ENCODE measurements around the gene C1RL.

The C1RL gene

DNA sequence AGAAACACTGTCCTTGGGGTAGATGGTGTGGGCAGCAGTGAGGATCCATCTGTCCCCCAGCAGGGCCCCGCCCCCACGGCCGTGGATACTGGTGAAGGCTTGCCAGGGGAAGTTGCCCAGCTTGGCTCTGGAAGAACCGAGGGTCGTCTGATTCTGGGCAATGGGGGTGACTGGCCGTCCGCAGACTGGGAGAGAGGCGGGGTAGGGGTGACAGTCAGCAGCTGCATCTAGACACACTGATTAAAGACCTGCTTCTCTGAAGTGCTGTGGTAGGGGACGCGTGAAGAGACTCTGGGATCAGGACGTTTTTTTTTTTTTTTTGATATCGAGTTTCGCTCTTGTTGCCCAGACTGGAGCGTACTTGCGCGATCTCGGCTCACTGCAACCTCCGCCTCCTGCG is 12.0 kb downstream of the C1RL start:
- Mint-ChIP-seq H3K4me1 (peaks cover 5% of the 10 kb centered on the region), H3K9me3 (no peaks in the 10 kb centered on the region), H3K36me3 (ENCODE audit: low read depth) (peaks cover 2% of the 10 kb centered on the region), H3K27ac (no peak overlapping the region), H3K27me3 (no peaks in the 10 kb centered on the region), H3K4me3 (no peak overlapping the region)
- no peak for DNase-seq
- ATAC-seq: no peak

DNA sequence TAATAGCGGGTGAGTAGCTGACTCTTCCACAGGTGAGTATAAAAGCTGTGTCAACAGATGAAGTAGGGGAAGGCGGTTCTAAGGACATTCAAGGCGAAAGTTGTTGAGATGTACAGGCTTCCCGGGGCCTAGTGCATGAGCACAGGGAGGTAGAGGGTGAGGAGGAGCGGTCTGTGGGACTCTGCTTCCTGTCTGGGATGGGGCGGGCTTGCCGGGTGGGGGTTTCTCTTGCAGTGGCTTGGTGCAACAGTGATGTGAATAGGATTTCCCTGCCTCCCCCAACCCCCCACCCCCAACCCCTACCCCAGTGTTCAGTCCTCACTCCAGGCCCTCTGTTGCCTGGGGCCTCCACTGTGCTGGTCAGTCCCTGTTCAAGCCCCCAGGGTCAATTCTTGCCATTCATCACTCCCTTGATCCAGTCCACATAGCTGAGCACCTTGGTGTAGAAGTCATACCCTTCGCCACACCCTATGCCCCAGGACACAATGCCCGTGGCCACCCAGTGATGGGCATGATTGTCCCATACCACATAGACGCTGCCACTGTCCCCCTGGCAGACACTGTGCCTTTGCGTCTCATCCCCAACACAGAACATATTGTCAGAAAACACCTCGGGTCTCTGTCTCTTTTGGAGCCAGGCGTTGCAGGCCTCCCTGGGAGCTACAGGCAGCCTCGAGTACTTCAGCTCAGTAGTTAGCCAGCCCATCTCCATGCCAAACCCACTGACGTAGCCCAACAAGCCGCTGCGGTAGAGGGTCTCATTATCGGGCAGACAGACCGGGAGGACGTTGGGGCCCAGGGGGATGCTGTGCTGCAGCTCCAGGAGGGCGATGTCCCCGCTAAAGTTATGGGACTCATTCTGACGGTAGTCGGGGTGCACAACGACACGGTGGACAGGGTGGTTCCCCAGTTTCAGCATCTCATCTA is 12.7 kb downstream of the C1RL start:
- Mint-ChIP-seq H3K27me3 (no peaks in the 10 kb centered on the region), H3K4me3 (no peak overlapping the region), H3K36me3 (ENCODE audit: low read depth) (peaks cover 2% of the 10 kb centered on the region), H3K9me3 (no peaks in the 10 kb centered on the region), H3K27ac (no peak overlapping the region), H3K4me1 (peaks cover 6% of the 10 kb centered on the region)
- DNase-seq (no peak), ATAC-seq (no peak)

DNA sequence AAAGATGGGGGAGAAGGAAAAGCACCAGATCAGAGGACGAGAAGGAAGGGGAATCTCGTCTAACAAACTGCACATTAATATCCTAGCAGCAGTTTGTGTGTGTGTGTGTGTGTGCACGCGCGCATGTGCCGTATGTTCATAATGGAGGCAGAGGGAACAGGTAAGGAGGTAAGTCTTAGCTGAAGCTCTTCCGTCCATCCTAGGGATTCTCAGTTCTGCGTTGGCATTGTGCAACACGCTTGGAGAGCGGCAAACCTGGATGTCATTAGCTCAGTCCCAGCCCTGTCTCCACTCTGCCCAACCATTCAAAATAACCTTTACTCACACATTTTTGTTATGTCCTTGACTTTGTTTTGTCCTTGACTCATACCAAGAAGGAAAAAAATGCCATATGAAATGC is 15.1 kb downstream of the C1RL start:
- H3K4me1 Mint-ChIP-seq: peaks cover 6% of the 10 kb centered on the region
- DNase-seq: no peak
- H3K4me3 Mint-ChIP-seq: no peak overlapping the region
- H3K9me3 Mint-ChIP-seq: no peaks in the 10 kb centered on the region
- ATAC-seq: no peak
- no peak overlapping the region for H3K27ac Mint-ChIP-seq
- H3K27me3 Mint-ChIP-seq: no peaks in the 10 kb centered on the region
- H3K36me3 Mint-ChIP-seq (ENCODE audit: low read depth): peaks cover 2% of the 10 kb centered on the region

DNA sequence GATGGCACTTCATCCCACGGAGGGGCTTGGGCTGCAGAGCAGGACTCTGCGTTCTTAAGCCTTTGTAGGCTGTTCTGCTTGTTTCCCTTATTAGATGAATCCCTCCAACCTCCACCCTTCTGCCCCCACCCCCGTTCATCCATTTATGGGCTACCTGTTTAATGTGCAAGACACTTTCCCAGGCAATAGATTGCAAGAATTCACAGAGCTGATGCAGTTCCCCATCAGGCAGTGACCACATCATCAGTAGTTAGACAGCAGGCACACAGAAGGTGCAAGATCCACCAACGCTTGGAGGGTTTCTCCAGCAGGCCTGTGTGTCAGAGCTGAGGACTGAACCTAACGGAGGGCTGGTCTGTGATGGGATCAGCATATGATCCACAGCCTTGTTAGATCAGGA is 15.5 kb downstream of the C1RL start:
- Mint-ChIP-seq H3K36me3 (ENCODE audit: low read depth) (peaks cover 2% of the 10 kb centered on the region), H3K4me3 (no peak overlapping the region), H3K27me3 (no peaks in the 10 kb centered on the region), H3K27ac (no peak overlapping the region), H3K9me3 (no peaks in the 10 kb centered on the region), H3K4me1 (peaks cover 6% of the 10 kb centered on the region)
- DNase-seq (no peak), ATAC-seq (no peak)

DNA sequence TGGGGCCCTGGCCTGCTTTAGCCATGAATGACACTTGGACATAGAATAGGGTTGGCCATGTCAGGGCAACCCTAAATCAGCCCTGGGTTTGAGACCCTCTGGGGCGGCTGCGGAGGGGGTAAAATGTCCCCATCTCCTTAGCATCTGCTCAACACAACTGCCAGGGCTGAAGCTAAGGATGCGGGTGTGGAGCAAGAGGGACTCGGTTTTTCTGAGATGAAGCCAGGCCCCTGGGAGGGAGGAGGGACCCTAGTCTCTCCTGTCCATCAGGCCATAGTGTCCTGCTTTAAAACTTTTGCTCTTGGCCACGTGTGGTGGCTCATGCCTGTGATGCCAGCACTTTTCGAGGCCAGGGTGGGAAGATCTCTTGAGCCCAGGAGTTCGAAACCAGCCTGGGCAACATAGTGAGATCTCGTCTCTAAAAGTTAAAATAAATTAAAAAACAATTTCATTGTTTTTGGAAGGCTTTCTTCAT is 16.0 kb downstream of the C1RL start:
- no peaks in the 10 kb centered on the region for H3K9me3 Mint-ChIP-seq
- H3K4me3 Mint-ChIP-seq: no peak overlapping the region
- no peaks in the 10 kb centered on the region for H3K27me3 Mint-ChIP-seq
- no peaks in the 10 kb centered on the region for H3K36me3 Mint-ChIP-seq (ENCODE audit: low read depth)
- ATAC-seq: no peak
- DNase-seq: no peak
- H3K4me1 Mint-ChIP-seq: peaks cover 6% of the 10 kb centered on the region
- no peak overlapping the region for H3K27ac Mint-ChIP-seq

DNA sequence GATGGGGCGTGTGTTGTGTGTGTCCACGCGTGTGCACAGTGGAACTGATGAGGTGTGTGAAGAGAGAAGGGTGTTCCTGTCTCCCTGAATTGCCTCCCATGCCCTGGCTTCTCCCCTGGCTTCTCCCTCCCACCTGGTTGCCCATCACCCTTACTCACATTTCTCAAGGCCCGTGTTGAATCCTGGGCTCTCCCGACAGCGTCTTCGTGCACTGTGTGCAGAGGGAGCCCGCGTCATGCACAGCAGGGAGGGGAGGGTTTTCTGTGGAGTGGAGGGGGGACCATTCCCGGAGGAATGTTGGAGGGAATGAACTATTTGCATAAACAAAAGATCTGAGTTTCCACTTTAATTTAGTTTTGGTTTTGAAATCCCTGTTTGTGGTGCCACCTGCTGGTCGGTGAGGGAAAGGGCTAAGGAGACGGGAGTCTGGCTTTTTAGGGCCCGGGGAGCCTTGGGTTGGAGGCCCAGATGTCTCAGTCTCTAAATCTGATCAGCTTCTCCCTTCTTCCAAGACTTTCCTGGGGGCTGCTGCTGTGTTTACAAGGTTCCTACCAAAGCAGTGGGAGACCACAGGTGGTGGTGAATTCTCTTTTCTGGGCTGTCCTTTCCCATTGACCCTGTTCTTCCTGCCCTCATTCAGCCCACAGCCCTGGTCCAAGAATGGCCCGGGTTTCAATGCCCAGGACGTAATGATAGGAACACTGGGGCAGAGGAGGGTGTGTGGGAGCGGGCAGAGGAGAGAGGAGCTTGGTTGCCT is 16.6 kb downstream of the C1RL start, which contains the start of gene C1R:
Gene C1R, minus strand, starts transcription at position 217 of the 757 bp plus-strand sequence. Its CDS starts 57 bp downstream, at position 160.
- DNase-seq: peak; percentile 76
- Mint-ChIP-seq H3K27me3 (no peaks in the 10 kb centered on the region), H3K4me1 (peaks cover 6% of the 10 kb centered on the region), H3K36me3 (ENCODE audit: low read depth) (no peaks in the 10 kb centered on the region), H3K9me3 (no peaks in the 10 kb centered on the region), H3K4me3 (peak within 1 kb of the TSS; percentile 77), H3K27ac (no peak within 1 kb of the TSS)
- ATAC-seq: peak; percentile 54

DNA sequence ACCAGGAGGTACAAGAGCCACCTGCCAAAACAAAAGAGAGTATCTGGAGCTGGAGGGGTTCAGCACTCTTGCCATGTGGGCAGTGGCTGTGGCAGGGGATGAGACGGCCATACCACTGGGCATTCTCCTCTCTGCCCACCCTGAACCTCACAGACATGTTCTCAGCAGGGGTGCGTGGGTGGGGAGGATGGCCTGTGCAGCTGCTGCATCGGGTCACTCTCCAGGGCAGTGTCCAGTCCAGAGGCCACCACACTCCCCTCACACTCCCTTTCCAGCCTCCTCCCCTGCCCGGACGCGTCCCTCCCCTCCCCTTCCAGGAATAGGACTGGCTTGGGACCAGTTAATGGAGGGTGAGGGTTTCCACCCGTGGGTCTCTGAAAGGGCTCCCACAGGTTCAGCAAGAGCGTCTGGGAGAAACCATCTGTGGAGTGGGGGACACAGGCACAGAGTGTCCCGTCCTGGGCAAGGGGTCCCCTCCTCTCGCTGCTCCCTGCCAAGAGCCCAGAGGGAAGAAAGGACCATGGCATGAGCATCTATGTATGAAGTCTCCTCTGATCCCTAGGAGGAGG is 17.3 kb downstream of the C1RL start:
- Mint-ChIP-seq H3K4me1 (peaks cover 6% of the 10 kb centered on the region), H3K36me3 (ENCODE audit: low read depth) (no peaks in the 10 kb centered on the region), H3K9me3 (no peaks in the 10 kb centered on the region), H3K27ac (no peak overlapping the region), H3K27me3 (no peaks in the 10 kb centered on the region), H3K4me3 (peak overlapping the region; percentile 77)
- ATAC-seq (no peak), DNase-seq (no peak)

DNA sequence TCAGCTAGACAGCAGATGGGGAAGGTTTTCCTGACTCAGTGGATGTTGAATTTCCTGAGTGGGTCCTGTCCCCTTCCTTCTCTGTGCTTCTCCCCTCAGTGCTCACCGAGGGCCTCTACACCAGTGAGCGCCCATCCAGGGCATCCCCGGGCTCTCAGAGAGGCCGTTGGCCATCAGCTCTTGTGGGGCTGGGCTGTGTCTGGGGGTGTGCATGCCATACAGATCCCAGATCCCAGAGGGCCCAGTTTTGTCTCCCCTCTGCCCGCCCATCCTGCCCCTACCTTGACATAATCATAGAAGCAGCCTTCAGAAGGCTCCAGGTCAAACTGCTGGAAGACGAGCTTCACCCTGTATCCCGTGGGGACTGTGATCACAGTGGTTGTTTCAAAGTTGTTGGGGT is 17.8 kb downstream of the C1RL start:
- H3K27me3 Mint-ChIP-seq: no peaks in the 10 kb centered on the region
- H3K27ac Mint-ChIP-seq: no peak overlapping the region
- no peak overlapping the region for H3K4me3 Mint-ChIP-seq

DNA sequence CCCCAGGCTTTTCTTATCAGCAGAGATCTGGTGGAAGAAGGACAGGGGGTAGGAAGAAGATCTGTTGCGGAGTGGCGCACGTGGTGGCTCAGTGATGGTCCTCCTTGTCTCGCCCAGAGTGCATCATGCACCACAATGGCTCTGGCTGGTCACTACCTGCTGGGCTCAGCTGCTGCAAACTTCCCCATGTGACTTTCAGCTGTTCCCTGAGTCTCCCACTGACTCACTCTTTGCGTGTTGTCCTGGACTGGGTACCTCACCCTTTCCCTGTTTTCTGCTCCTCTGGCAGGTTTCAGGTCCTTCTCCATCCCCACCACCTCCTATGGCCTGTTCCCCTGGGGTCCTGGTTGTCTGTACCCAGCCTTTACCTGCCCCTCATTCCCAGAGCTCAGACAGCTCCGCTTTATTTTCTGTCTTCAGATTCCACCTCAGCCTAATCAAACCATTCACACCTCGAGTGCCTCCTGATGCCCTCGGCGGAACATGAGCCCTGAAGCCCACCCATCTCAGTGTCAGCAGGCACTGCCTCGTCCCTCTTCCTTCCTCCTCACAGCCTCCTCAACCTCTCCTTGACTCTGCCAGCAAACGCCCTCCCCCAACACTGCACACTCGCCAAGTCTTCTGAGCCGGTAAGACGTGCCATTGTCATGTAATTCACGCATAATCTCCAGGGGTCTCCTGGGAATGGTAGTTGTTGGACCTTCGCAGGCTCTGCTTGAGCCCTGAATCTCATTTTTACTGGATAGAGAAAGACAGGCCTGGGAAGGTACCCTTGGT is 18.6 kb downstream of the C1RL start:
- ATAC-seq (no peak), DNase-seq (no peak)
- Mint-ChIP-seq H3K36me3 (ENCODE audit: low read depth) (no peaks in the 10 kb centered on the region), H3K27ac (no peak overlapping the region), H3K4me3 (no peak overlapping the region), H3K27me3 (no peaks in the 10 kb centered on the region), H3K4me1 (peaks cover 6% of the 10 kb centered on the region), H3K9me3 (no peaks in the 10 kb centered on the region)

More for the DNA sequence above, 17.8 kb downstream of the C1RL start:
- DNase-seq: no peak
- Mint-ChIP-seq H3K4me1 (peaks cover 6% of the 10 kb centered on the region), H3K36me3 (ENCODE audit: low read depth) (no peaks in the 10 kb centered on the region), H3K9me3 (no peaks in the 10 kb centered on the region)
- no peak for ATAC-seq

DNA sequence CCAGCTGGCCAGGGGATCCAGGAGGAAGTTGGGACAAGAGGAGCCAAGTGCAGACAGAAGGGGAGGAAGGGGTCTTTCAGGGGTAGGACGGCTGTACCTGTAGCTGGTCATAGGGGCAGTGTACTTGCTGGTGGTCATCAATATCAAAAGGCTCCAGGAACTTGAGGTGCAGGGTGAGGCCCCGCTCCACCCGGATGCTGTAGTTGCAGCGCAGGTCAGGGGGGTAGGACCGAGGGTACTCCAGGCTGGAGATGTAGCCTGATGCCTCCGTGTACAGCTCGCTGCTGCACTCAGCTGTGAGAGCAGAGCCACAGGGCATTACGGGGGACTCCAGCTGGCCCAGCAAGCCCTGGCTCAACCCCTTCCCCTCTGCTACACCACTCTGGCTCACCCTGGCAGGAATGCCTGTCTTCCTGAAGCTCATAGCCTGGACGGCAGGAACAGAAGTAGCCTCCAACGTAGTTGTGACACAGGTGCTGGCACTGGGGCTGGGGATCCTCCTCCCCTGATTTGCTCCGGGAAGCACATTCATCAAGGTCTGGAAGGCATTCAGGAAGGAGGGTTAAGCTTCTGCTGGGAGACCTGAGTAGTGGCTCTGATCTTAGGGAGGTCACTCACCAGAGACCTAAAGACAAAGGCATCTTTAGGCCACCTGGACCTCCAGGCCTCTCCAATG is 19.7 kb downstream of the C1RL start:
- Mint-ChIP-seq H3K4me1 (peaks cover 6% of the 10 kb centered on the region), H3K4me3 (no peak overlapping the region), H3K27me3 (no peaks in the 10 kb centered on the region), H3K36me3 (ENCODE audit: low read depth) (no peaks in the 10 kb centered on the region), H3K9me3 (no peaks in the 10 kb centered on the region), H3K27ac (no peak overlapping the region)
- no peak for ATAC-seq
- DNase-seq: no peak

DNA sequence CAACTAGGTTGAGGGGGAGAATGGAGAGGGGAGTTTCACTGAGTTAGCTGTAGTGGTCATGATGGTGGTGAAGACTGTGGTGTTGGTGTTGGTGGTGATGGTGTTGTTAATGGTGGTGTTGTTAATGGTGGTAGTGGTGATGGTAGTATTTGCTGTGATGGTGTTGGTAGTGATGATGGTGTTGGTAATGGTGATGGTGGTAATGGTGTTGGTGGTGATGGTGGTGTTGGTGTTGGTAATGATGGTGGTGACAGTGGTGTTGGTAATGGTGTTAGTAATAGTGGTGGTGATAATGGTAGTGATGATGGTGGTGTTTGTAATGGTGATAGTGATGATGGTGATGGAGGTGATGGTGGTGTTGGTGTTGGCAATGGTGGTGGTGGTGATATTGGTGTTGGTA is 25.9 kb downstream of the C1RL start:
- Mint-ChIP-seq H3K27ac (no peak overlapping the region), H3K4me3 (no peak overlapping the region), H3K9me3 (peaks cover 6% of the 10 kb centered on the region), H3K36me3 (ENCODE audit: low read depth) (peaks cover 3% of the 10 kb centered on the region), H3K4me1 (no peaks in the 10 kb centered on the region), H3K27me3 (no peaks in the 10 kb centered on the region)
- DNase-seq (no peak), ATAC-seq (no peak)

DNA sequence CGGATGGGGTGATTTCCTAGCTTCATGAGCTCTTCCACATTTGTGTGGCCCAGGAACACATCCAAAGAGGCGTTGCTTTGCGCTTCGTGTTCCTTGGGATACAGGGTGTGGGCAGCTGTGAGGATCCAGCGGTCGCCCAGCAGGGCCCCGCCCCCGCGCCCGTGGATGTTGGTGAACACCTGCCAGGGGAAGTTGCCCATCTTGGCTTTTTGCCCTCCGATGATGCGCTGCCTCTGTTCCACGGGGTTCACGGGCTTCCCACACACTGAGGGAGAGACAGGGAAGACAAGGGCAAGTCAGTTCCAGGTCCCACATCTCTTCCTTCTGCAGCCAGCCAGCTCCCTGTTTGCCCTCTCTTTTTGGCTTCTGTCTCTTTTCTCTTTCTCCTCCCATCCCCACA is 28.0 kb downstream of the C1RL start:
- DNase-seq (no peak), ATAC-seq (no peak)
- Mint-ChIP-seq H3K9me3 (peaks cover 6% of the 10 kb centered on the region), H3K36me3 (ENCODE audit: low read depth) (peaks cover 3% of the 10 kb centered on the region), H3K27me3 (no peaks in the 10 kb centered on the region), H3K4me1 (no peaks in the 10 kb centered on the region), H3K4me3 (no peak overlapping the region), H3K27ac (no peak overlapping the region)

DNA sequence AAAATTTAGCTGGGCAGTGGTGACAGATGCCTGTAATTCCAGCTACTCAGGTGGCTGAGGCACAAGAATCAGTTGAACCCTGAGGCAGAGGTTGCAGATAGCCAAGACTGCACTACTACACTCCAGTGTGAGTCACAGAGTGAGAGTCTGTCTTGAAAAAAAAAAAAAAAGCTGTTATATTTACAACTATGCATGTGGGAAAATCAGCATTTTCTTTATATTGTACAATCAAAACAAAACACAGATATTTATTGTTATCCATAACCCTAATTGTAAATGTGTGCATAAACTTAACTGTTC is 29.2 kb downstream of the C1RL start:
- DNase-seq: no peak
- no peak for ATAC-seq
- H3K36me3 Mint-ChIP-seq (ENCODE audit: low read depth): peaks cover 3% of the 10 kb centered on the region
- no peaks in the 10 kb centered on the region for H3K27me3 Mint-ChIP-seq
- H3K4me3 Mint-ChIP-seq: no peak overlapping the region
- H3K9me3 Mint-ChIP-seq: peaks cover 6% of the 10 kb centered on the region
- H3K27ac Mint-ChIP-seq: no peak overlapping the region
- H3K4me1 Mint-ChIP-seq: no peaks in the 10 kb centered on the region

DNA sequence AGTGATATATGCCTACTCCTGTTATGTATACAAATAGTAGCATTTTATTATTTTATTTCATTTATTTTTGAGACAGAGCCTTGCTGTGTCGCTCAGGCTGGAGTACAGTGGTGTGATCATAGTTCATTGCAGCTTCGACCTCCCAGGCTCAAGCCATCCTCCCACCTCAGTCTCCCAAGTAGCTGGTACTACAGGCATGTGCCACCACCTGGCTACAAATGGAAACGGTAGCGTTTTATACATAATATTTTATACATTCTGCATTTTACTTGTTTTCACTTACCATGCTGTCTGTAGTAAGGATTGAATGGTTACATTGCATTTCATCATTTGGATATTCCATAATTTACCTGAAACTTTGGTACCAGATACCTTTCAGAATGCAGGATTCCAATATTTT is 30.9 kb downstream of the C1RL start:
- Mint-ChIP-seq H3K27ac (no peak overlapping the region), H3K27me3 (no peaks in the 10 kb centered on the region), H3K4me1 (no peaks in the 10 kb centered on the region), H3K36me3 (ENCODE audit: low read depth) (peaks cover under 1% of the 10 kb centered on the region), H3K4me3 (no peak overlapping the region), H3K9me3 (peaks cover 3% of the 10 kb centered on the region)
- DNase-seq (no peak), ATAC-seq (no peak)

Data from activated naive CD8-positive, alpha-beta T cell treated with anti-CD3 and anti-CD28 coated beads, Interleukin-2, amount 50 U/mL, for 24 hours (primary cell).